Stimulated activated CD4-positive, alpha-beta T cell treated with anti-CD3 and anti-CD28 coated beads, Interleukin-12 subunit alpha, Interleukin-12 subunit beta, amount 100 ng/mL, for 4 hours (primary cell): ENCODE measurements around the gene UCHL3.

Experiments used
- DNase-seq: peaks from one replicate; pipeline ENCODE4 v3.0.0-alpha.2; 2020

Gene UCHL3

GRCh38 chr13:75550159-75550567, 572 bp downstream of the UCHL3 start:
- DNase-seq = no peak

GRCh38 chr13:75554464-75554863, 4.9 kb downstream of the UCHL3 start:
- DNase-seq = no peak

DNA sequence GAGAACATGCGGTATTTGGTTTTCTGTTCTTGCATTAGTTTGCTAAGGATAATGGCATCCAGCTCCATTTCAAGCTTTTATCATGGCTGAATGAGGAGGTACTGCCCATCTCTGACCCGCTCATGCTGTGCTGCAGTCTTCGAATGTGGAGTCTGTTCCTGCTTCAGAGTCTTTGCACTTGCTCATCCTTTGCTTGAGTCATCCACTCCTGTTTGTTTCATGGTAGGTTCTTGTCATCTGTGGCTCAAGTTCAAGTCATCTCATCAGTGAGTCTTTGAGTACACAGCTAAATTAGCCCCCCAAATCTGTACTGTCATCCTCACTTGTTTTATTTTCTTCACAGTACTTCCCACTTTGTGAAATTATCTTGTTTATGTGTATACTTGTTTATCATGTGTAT, 5.4 kb downstream of the UCHL3 start:
- DNase-seq = no peak

DNA sequence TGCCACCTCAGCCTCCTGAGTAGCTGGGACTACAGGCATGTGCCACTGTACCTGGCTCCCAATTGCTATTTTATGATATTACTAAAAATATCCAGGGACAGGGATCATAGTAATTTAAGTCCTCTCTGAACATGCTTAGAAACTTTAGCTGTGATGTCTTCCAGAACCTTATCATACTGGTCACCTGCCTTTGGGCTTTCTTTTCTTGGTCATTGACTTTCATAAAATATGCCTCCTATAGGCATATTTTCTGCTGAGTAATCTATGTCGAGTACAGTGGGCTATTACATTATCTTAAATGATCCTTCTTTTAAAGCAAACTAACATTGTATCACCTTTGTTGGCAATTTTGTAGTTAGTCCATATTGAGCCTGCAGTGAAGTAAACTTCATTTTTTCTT, 6.2 kb downstream of the UCHL3 start:
- no peak for DNase-seq

DNA sequence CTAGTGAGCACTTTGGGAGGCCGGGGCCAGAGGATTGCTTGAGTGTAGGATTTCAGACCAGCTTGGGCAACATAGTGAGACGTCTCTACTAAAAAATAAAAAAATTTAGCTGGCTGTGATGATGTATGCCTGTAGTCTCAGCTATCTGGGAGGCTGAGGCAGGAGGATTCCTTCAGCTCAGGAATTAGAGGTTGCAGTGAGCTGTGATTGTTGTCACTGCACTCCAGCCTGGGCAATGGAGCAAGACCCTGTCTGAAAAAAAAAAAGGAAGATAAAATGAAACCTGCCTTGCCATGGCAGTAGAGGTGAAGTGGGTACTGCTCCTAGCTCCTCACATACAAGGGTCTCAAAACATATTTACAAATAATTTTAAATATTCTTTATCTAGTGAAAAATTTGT, 7.4 kb downstream of the UCHL3 start:
- DNase-seq = no peak

- DNase-seq = no peak
Observed at GRCh38 chr13:75558145-75558840, 8.7 kb downstream of the UCHL3 start.

DNA sequence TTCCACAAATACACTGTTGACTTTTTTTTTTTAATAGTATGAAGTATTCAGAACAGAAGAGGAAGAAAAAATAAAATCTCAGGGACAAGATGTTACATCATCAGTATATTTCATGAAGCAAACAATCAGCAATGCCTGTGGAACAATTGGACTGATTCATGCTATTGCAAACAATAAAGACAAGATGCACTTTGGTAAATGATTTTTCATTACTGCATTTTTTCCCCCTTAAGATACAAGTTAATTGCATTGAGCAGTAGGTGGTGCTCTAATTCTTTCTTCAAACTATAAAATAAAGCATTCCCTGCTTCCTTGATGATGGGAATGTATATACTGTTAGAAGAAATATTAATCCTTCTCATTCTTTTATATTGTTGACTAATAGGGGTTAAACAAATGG, 17.1 kb downstream of the UCHL3 start:
- DNase-seq = no peak

DNA sequence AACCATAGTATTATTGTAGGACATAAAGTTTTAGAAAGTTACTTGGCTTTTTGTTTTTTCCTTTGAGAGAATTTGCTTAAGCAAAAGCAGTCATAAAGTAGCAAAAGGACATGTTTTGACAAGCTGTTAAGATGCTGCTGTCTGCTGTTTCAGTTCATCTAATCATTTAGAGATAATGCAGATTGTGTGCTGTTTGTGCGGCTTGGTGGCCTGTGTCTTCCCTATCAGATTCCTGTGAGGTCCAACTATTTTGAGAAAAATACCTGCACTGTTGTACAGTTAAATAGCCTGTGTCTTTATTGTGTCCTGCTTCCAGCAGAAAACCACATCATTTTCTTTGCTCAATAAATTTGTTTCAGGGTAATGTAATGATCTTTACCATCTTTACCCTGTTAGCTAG, 20.0 kb downstream of the UCHL3 start:
- no peak for DNase-seq

GRCh38 chr13:75579529-75579928, 29.9 kb downstream of the UCHL3 start:
- DNase-seq = no peak

DNA sequence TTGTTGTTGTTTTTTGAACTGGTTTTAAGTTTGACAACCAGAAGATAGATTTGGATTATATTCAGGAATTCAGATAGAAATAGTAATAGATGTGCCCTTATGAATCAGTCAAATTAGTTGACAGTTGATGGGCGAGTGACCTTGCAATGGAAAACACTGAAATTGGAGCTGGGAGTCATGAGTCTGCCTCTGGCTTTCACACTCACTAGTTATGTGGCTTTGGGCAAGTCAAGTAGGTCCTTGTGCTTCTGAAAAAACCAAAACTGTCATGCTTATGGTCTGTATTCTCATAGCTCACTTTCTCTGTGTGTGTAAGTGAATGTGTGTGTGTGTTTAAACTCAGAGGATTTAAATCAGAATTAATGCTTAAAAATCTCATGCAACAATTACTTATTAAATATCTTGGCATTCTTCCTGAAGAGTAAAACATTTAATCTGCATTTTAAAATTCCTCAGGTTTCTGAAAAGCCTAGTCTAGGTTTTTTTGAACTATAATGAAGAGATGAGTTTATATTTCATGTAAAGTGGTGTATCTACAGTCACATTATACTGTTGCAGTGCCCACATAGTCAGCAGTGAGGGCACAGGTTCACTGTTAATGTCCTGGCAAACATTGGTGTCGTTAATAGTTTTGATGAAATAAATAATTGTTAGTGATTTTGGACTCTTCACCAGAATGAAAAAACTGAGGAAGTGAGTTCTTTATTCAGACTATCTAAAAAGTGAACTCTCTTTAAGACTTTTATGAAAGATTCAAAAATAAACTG, 32.5 kb downstream of the UCHL3 start:
- no peak for DNase-seq

GRCh38 chr13:75583091-75583490, 33.5 kb downstream of the UCHL3 start:
- no peak for DNase-seq

DNA sequence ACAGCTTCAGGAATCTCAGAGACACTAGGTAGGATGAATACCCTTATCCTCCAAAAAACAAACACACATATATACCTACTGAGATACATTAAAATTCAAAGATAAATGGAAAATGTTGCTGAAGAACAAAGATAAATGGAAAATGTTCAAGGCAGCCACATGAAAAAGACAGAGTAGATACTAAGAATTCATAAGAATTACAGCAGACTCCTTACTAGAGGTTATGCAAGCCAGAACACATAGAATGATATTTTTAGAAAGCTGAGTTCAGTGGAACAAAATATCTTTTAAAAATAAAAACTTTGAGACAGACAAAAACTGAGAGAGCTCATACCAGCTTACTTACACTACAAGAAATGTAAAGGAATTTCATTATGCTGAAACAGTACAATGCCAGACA, 35.6 kb downstream of the UCHL3 start:
- no peak for DNase-seq

GRCh38 chr13:75587679-75588078, 38.1 kb downstream of the UCHL3 start:
- no peak for DNase-seq

GRCh38 chr13:75596657-75597182, 47.1 kb downstream of the UCHL3 start:
- no peak for DNase-seq

- no peak for DNase-seq
Observed at GRCh38 chr13:75600371-75600770, 50.8 kb downstream of the UCHL3 start.

DNA sequence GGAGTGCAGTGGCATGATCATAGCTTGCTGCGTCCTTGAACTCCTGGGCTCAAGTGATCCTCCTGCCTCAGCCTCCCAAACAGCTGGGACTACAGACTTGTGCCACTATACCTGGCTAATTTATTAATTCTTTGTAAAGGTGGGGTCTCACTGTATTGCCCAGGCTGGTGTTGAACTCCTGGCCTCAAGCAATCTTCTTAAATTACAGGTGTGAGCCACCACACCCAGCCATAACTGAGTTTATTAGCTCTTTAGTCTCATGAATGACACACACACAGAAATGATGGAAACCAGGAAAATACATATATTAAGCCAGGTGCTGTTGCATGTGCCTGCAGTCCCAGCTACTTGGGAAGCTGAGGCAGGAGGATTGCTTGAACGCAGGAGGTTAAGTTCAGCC, 53.4 kb downstream of the UCHL3 start:
- no peak for DNase-seq

DNA sequence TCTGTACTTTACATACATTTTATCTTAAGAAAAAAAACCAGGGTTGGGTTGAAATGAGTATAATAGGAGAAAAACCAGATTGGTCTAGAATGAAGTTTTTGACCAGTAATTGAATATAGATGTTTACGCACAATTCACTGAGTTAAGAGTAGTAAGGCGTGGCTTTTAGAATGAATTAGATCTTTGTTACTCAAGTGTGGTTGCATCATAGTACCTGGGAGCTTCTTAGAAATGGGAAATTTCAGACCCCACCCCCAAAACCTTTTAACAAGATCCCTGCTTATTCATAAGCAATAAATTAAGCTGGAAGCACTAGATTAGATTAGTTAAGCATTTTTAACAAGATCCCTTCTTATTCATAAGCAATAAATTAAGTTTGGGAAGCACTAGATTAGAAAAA, 57.9 kb downstream of the UCHL3 start:
- no peak for DNase-seq

GRCh38 chr13:75610466-75610865, 60.9 kb downstream of the UCHL3 start:
- no peak for DNase-seq

DNA sequence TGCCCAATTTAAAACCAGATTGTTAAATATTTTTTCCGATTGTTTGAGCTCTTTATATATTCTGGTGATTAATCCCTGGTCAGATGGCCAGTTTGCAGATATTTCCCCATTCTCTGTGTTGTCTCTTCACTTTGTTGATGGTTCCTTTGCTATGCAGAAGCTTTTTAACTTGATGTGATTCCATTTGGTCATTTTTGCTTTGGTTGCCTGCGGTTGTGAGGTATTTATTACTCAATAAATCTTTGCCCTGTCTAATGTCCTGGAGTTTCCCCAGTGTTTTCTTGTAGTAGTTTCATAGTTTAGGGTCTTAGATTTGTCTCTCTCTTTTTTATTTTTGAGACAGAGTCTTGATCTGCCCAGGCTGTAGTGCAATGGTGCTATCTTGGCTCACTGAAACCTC, 62.8 kb downstream of the UCHL3 start:
- no peak for DNase-seq

DNA sequence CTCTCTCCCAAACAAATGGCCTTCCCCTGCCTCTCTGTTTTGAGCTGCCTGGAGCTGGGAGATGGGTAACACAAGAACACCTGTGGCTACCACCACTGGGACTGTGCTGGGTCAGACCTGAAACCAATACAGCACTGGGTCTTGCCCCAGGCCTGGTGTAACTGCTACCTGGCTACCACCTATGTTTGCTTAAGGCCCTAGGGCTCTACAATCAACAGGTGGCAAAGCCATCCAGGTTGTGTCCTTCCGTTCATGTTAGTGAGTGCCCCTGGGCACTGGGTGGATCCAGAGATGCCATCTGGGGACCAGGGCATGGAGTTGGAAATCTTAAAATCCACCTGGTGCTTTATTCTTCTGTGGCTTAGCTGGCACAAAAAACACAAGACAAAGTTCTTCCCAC, 67.6 kb downstream of the UCHL3 start:
- DNase-seq = no peak

- no peak for DNase-seq
Observed at GRCh38 chr13:75618308-75618707, 68.7 kb downstream of the UCHL3 start.

DNA sequence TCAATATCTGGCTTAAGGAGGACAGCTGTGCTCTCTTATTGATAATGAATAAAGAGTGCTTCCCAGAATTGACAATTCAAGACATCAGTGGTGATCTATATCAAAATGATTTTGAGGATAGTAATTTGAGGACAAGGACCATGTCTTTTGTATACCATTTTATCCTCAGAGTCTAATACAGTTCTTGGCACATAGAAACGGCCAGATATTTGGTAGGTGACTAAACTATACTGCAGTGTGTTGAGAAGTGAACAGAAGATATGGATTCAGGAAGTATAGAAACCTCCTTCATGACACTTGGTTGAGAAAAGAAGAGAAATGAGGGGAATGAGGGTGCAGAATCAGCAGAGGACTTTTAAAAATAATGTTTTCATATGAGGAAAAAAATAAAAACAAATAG, 70.4 kb downstream of the UCHL3 start:
- DNase-seq = no peak

- DNase-seq = no peak
Observed at GRCh38 chr13:75621147-75621546, 71.6 kb downstream of the UCHL3 start.

GRCh38 chr13:75628801-75629200, 79.2 kb downstream of the UCHL3 start:
- DNase-seq = no peak

GRCh38 chr13:75633285-75633684, 83.7 kb downstream of the UCHL3 start:
- DNase-seq = no peak
